Endothelial cell of umbilical vein (primary cell): ENCODE results near the gene FGF2. TPM values are rescaled to one million over a fixed set of nuclear protein-coding genes. Genes with fewer than 3 reads are reported as not detected.

Experiments
- BruUV-seq: library from RNA; stranded (reverse); fragments of 400-500 nt; replicated peaks from 2 replicates; lab custom pipeline; 2021; lab: Mats Ljungman, UMichigan
- CTCF ChIA-PET: fragments of 300-600, 350-600 bp; sonication (Branson Sonifier 250); formaldehyde crosslinking; loops from one replicate; lab custom pipeline; 2021; ENCODE audit warnings: antibody characterized with exemption, inconsistent platforms; lab: Charles Lee
- POLR2A ChIA-PET: fragments of 300-600, 350-600 bp; sonication (Branson Sonifier 250); formaldehyde crosslinking; loops from one replicate; lab custom pipeline; 2021; ENCODE audit warnings: antibody characterized with exemption, inconsistent platforms; lab: Charles Lee
- DNase-seq: peaks from one replicate; pipeline ENCODE4 v3.0.0-alpha.2; 2011; ENCODE audit warnings: low read depth, low spot score
- FAIRE-seq: peaks from 2 replicates; lab custom pipeline; 2011; peaks lifted over from hg19 to GRCh38; lab: Jason Lieb, UNC
- H2AFZ ChIP-seq: 2 replicates; pipeline ENCODE4 v1.6.0; 2012; ENCODE audit warnings: low read depth, low read length, control low read depth, inconsistent platforms
- H3K27ac ChIP-seq: 2 replicates; pipeline ENCODE4 v1.5.1; 2011; ENCODE audit warnings: low read depth, mild to moderate bottlenecking, control low read depth, low read length, moderate library complexity; ENCODE audit not compliant: insufficient read depth
- H3K27me3 ChIP-seq, 2 experiments: 2 replicates each; pipeline versions ENCODE4 v1.6.0 to v1.6.1; 2011; ENCODE audit warnings: low read length in 2 of 2, mixed read lengths in 1 of 2; ENCODE audit not compliant: control insufficient read depth in 2 of 2, insufficient read depth in 2 of 2
- H3K36me3 ChIP-seq, 2 experiments: 2 replicates in 1 of 2; 3 replicates in 1 of 2; pipeline ENCODE4 v1.5.1; 2011; ENCODE audit warnings: low read length in 2 of 2, mild to moderate bottlenecking in 1 of 2, moderate library complexity in 1 of 2; ENCODE audit not compliant: control insufficient read depth in 2 of 2, insufficient read depth in 2 of 2; ENCODE audit errors: extremely low read depth in 1 of 2
- H3K4me1 ChIP-seq: 3 replicates; pipeline ENCODE4 v1.5.1; 2011; ENCODE audit warnings: mild to moderate bottlenecking, low read length; ENCODE audit not compliant: control insufficient read depth, insufficient read depth; ENCODE audit errors: extremely low read depth
- H3K4me2 ChIP-seq: 2 replicates; pipeline ENCODE4 v1.6.1; 2011; ENCODE audit warnings: low read length, control low read depth, mixed read lengths; ENCODE audit not compliant: insufficient read depth
- H3K4me3 ChIP-seq, 3 experiments: fragments of 200-600 bp in 1 of 3; sonication (generic), shearing (Covaris generic) in 1 of 3; replicated peaks in 1 of 3; 2 replicates each; pipeline ENCODE4 v1.5.1; 2011 to 2016; ENCODE audit warnings: control low read depth in 3 of 3, low read length in 3 of 3, mild to moderate bottlenecking in 2 of 3, inconsistent platforms in 1 of 3, low read depth in 1 of 3, moderate library complexity in 1 of 3; ENCODE audit not compliant: insufficient read depth in 1 of 3
- H3K79me2 ChIP-seq: 2 replicates; pipeline ENCODE4 v1.6.0; 2012; ENCODE audit warnings: low read length, inconsistent platforms; ENCODE audit not compliant: control insufficient read depth, insufficient read depth
- H3K9ac ChIP-seq: replicated peaks from 2 replicates; pipeline ENCODE3; 2011; ENCODE audit warnings: low read length, control low read depth; ENCODE audit not compliant: insufficient read depth; ENCODE audit errors: extremely low read depth
- H3K9me1 ChIP-seq: replicated peaks from 3 replicates; pipeline ENCODE4 v1.6.0; 2011; ENCODE audit warnings: mild to moderate bottlenecking, low read length; ENCODE audit not compliant: control insufficient read depth, insufficient read depth; ENCODE audit errors: extremely low read depth
- H3K9me3 ChIP-seq: replicated peaks from 2 replicates; pipeline ENCODE4 v1.5.1; 2012; ENCODE audit warnings: low read length, inconsistent platforms; ENCODE audit not compliant: control insufficient read depth, insufficient read depth
- H4K20me1 ChIP-seq: replicated peaks from 2 replicates; pipeline ENCODE3; 2011; ENCODE audit warnings: mild to moderate bottlenecking, low read length; ENCODE audit not compliant: control insufficient read depth, insufficient read depth; ENCODE audit errors: extremely low read depth
- EZH2 ChIP-seq: IDR thresholded peaks from 2 replicates; pipeline ENCODE4 v1.6.1; 2012; ENCODE audit warnings: borderline replicate concordance, low read depth, mild to moderate bottlenecking, moderate library complexity, low read length, inconsistent platforms; ENCODE audit not compliant: severe bottlenecking
- FOS ChIP-seq: IDR thresholded peaks from 2 replicates; pipeline ENCODE4 v1.6.1; 2011; ENCODE audit warnings: mild to moderate bottlenecking, low read length, moderate library complexity, borderline replicate concordance; ENCODE audit not compliant: insufficient read depth
- GATA2 ChIP-seq: IDR thresholded peaks from 2 replicates; pipeline ENCODE4 v1.7.0; 2011; ENCODE audit warnings: low read depth, mild to moderate bottlenecking, moderate library complexity, mixed read lengths, low read length; ENCODE audit not compliant: insufficient read length, insufficient read depth
- JUN ChIP-seq: IDR thresholded peaks from 2 replicates; pipeline ENCODE4 v1.6.1; 2011; ENCODE audit warnings: borderline replicate concordance, low read depth; ENCODE audit not compliant: insufficient read length, insufficient read depth
- MYC ChIP-seq: IDR thresholded peaks from one replicate; pipeline ENCODE4 v1.6.1; 2011; ENCODE audit warnings: mild to moderate bottlenecking, low read depth, low read length
- POLR2A ChIP-seq: IDR thresholded peaks from 2 replicates; pipeline ENCODE4 v1.6.1; 2012; ENCODE audit warnings: low read depth, mild to moderate bottlenecking, control low read depth, low read length
- POLR2AphosphoS5 ChIP-seq: IDR thresholded peaks from 2 replicates; pipeline ENCODE4 v1.6.1; 2012; ENCODE audit warnings: low read depth, mild to moderate bottlenecking, control low read depth, low read length, moderate library complexity; ENCODE audit not compliant: insufficient read depth
- dilution Hi-C: fragments of 300-500 bp; cut with MboI; formaldehyde crosslinking; loops from one replicate; pipeline ENCODE4 v1.15.0; 2019; ENCODE audit warnings: low sequenced_read_pairs; ENCODE audit not compliant: extremely low pct_ligation_motif_present
- intact Hi-C: fragments of 100-400 bp; cut with micrococcal nuclease; formaldehyde crosslinking; loops from one replicate; pipeline ENCODE4 v1.10.0; 2022
- polyA plus RNA-seq, 4 experiments: library from polyadenylated mRNA; depleted of rRNA in 3 of 4; stranded (reverse) in 3 of 4; unstranded in 1 of 4; fragments of >200 nt; gene quantifications; 2 replicates each; pipeline versions ENCODE4 v1.2.1 to v1.2.3, GENCODE V29; 2011 to 2012; ENCODE audit warnings: missing spikeins in 1 of 4
- total RNA-seq: library from RNA; stranded (reverse); gene quantifications from 2 replicates; pipeline ENCODE4 v1.2.3, GENCODE V29; 2021
- TF ChIP-seq, protein P1 (sequence below), 2 donors: IDR thresholded peaks; 1 replicate in 1 of 2; 2 replicates in 1 of 2; pipeline ENCODE4 v1.5.1; 2011; ENCODE audit warnings: low read length in 2 of 2, mild to moderate bottlenecking in 2 of 2, moderate library complexity in 2 of 2, control low read depth in 1 of 2, inconsistent platforms in 1 of 2, low read depth in 1 of 2; ENCODE audit not compliant: insufficient read depth in 1 of 2; ENCODE audit errors: extremely low read depth in 1 of 2

Gene FGF2
- total and polyA plus RNA-seq, 2 donors (not counting 3 experiments of a cell fraction or from before 2014, with no cell fraction given): 4.6 to 23.9 TPM

GRCh38 chr4:122894827-122895226 lies 68.2 kb downstream of the FGF2 start:
- Histone ChIP-seq H3K27ac (peak overlapping the region; percentile 12), H3K4me2 (no peak overlapping the region)

More at GRCh38 chr4:122894827-122895226, 68.2 kb downstream of the FGF2 start:
- Histone ChIP-seq H3K4me1 (peaks cover 46% of the 10 kb centered on the region), H3K9me3 (no peaks in the 10 kb centered on the region), H2AFZ (no peak overlapping the region), H3K9me1 (no peaks in the 10 kb centered on the region), H3K36me3 (peaks cover 0 to 7% of the 10 kb centered on the region in 2 experiments), H4K20me1 (no peaks in the 10 kb centered on the region), H3K4me3 (no peak overlapping the region), H3K9ac (no peak overlapping the region), H3K27me3 (no peaks in the 10 kb centered on the region), H3K79me2 (no peaks in the 10 kb centered on the region)
- no peak for FAIRE-seq
- TF ChIP-seq GATA2 (no peak), POLR2A (no peak), POLR2AphosphoS5 (no peak), JUN (no peak), FOS (no peak), MYC (no peak), EZH2 (no peak)
- TF ChIP-seq, protein P1, sequence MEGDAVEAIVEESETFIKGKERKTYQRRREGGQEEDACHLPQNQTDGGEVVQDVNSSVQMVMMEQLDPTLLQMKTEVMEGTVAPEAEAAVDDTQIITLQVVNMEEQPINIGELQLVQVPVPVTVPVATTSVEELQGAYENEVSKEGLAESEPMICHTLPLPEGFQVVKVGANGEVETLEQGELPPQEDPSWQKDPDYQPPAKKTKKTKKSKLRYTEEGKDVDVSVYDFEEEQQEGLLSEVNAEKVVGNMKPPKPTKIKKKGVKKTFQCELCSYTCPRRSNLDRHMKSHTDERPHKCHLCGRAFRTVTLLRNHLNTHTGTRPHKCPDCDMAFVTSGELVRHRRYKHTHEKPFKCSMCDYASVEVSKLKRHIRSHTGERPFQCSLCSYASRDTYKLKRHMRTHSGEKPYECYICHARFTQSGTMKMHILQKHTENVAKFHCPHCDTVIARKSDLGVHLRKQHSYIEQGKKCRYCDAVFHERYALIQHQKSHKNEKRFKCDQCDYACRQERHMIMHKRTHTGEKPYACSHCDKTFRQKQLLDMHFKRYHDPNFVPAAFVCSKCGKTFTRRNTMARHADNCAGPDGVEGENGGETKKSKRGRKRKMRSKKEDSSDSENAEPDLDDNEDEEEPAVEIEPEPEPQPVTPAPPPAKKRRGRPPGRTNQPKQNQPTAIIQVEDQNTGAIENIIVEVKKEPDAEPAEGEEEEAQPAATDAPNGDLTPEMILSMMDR (IDR thresholded peaks at IDR 0.05; ENCODE audit: extremely low read depth in 1 of 2, insufficient read depth in 1 of 2, low read depth in 1 of 2, low read length in 2 of 2): no peak
- no TSS peak for BruUV-seq
- intact Hi-C loops: no loop called here
- DNase-seq: peak; percentile 39
- CTCF ChIA-PET: interaction anchor here (1.0 to 3.5 kb wide), 3 partner anchors 19 to 137 kb away, joined by 3 to 21 read pairs (median 3); no protein-coding TSS in a partner anchor
- POLR2A ChIA-PET: no interaction called here
- dilution Hi-C loops: no loop called here
